Heart right ventricle (tissue), 16 donors: Measurements from ENCODE around the gene RIBC2. TPM values are rescaled to one million over a fixed set of nuclear protein-coding genes. Genes with fewer than 3 reads are reported as not detected.
"Not testable (repeated sequence)": the region's sequence is repeated elsewhere in the genome, so short reads cannot be mapped to it uniquely, and the experiment has no call there.

Experiments
- ATAC-seq, 8 donors: fragments of 200-7000 bp; cut with Tn5 transposase; one replicate each; pipeline ENCODE4 v1.9.1; 2020; ENCODE audit warnings: mild to moderate bottlenecking in 8 of 8, moderate library complexity in 8 of 8, moderate number of reproducible peaks in 1 of 8
- DNase-seq, 2 donors: peaks; one replicate each; pipeline ENCODE4 v3.0.0-alpha.2; 2020
- H3K27ac ChIP-seq, 10 donors: fragments of 200-600 bp; sonication (generic) in 2 of 10; one replicate each; pipeline versions ENCODE4 v1.5.0 to v1.8.0; 2020 to 2022; ENCODE audit warnings: mild to moderate bottlenecking in 3 of 10
- H3K27me3 ChIP-seq, 7 donors: fragments of 200-600 bp; one replicate each; pipeline ENCODE4 v1.8.0; 2021 to 2022; ENCODE audit warnings: mild to moderate bottlenecking in 2 of 7
- H3K36me3 ChIP-seq, 9 donors: fragments of 200-600 bp; sonication (generic) in 1 of 9; one replicate each; pipeline versions ENCODE4 v1.5.0 to v1.8.0; 2020 to 2022; ENCODE audit warnings: mild to moderate bottlenecking in 2 of 9
- H3K4me1 ChIP-seq, 9 donors: fragments of 200-600 bp; sonication (generic) in 1 of 9; one replicate each; pipeline versions ENCODE4 v1.5.0 to v1.8.0; 2020 to 2022; ENCODE audit warnings: mild to moderate bottlenecking in 4 of 9
- H3K4me3 ChIP-seq, 10 donors: fragments of 200-600 bp; sonication (generic) in 2 of 10; one replicate each; pipeline versions ENCODE4 v1.5.0 to v1.8.0; 2020 to 2022; ENCODE audit warnings: mild to moderate bottlenecking in 7 of 10, moderate library complexity in 2 of 10
- H3K9me3 ChIP-seq, 11 donors: fragments of 200-600 bp in 10 of 11; sonication (generic) in 2 of 11; one replicate each; pipeline versions ENCODE4 v1.5.0 to v1.8.0; 2013 to 2022; ENCODE audit warnings: mild to moderate bottlenecking in 2 of 11, control low read depth in 1 of 11, moderate library complexity in 1 of 11
- WGBS, 2 donors: extraction: QIAGEN DNeasy Blood & Tissue Kit; methylation state at CpG; one replicate each; pipeline ENCODE4 v1.1.7; 2013; ENCODE audit warnings: inconsistent platforms in 1 of 2; 5-methylcytosine and 5-hydroxymethylcytosine counted together
- intact Hi-C, 10 donors: fragments of 100-400 bp; cut with DNase I; formaldehyde crosslinking; loops; one replicate each; pipeline versions ENCODE4 v1.11.1 to v1.14.2; 2022
- polyA plus RNA-seq, 2 donors: library from polyadenylated mRNA; stranded (reverse); fragments of 200-250 nt; gene quantifications; one replicate each; pipeline ENCODE4 v1.2.3, GENCODE V29; 2013
- total RNA-seq, 10 donors: library from RNA; stranded (reverse); fragmentation: NEBNext Ultra II Directional in 3 of 10; extraction: Animal tissue kit (Norgen Biotek cat#: 25700) in 3 of 10; gene quantifications; one replicate each; pipeline versions ENCODE4 v1.2.1 to v1.2.4, GENCODE V29; 2021 to 2023
- TF ChIP-seq, protein P1 (sequence below), 9 donors: fragments of 200-600 bp; sonication (generic) in 2 of 9; IDR thresholded peaks; one replicate each; pipeline versions ENCODE4 v1.5.0 to v1.8.0; 2021 to 2022; ENCODE audit warnings: antibody characterized with exemption in 9 of 9, mild to moderate bottlenecking in 5 of 9, moderate library complexity in 1 of 9
- donor health status: Arrhythmogenic right ventricular cardiomyopathy.
- donor health status: ischemic (EF 13 %, LVEDD 7.1; RV severe dilation, severe dysfunction).
- donor health status: healthy with polysubstance abuse.
- donor health status: DM: no; HTN: yes; CAD: no.
- donor health status: DM: no; HTN: no; CAD: no.
- donor health status: ischemic (EF 25% LVEDD 6.9; RV normal size, moderate dysfunction).
- donor health status: ischemic (EF 25% LVEDD 5.7; RV mildly dilated, moderate dysfunction).
- donor health status: healthy.
- donor health status: DM: yes; HTN: yes; CAD: no.
- donor health status: Ischemic cardiomyopathy.
- donor health status: ischemic (EF 35%, LVEDD 5.7; RV mildly dilated, moderate dysfunction).
- donor health status: nonischemic (EF 11% LVEDD 7.7; RV severe dilation, severe dysfunction).
- donor health status: DM: yes; HTN: yes; CAD: no.
- donor health status: PGD.
- donor health status: ischemic (EF 29% LVEDD 5.4; RV normal size, mild dysfunction).
- donor health status: nonischemic (EF 23%, LVEDD 6.1; RV moderate dilation, normal function).

Gene RIBC2
- total and polyA plus RNA-seq, 12 donors, result 0.06 to 1.2 (median 0.20) TPM; not detected in 9

DNA sequence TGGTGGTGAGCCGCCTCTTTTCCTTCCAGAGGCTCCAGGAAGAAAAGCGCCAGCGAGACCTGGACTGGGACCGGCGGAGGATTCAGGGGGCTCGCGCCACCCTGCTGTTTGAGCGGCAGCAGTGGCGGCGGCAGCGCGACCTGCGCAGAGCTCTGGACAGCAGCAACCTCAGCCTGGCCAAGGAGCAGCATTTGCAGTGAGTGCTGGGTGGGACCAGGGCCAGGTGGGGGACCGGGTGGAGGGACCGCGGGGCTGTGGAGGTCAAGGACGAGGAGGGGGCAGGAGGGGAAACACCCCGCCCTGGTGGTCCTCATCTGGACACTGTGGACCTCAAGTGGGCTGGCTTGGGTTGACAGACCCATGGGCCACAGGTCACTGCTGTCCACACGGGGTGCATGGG lies 17.4 kb downstream of the RIBC2 start:
- Histone ChIP-seq H3K9me3 (peaks cover 0 to 8% (median 0%) of the 10 kb centered on the region in 11 donors), H3K4me1 (peaks cover 0 to 15% (median 8%) of the 10 kb centered on the region in 9 donors), H3K4me3 (no peak overlapping the region), H3K36me3 (no peaks in the 10 kb centered on the region), H3K27ac (no peak overlapping the region), H3K27me3 (peaks cover 0 to 4% (median 0%) of the 10 kb centered on the region in 7 donors)
- no peak for DNase-seq
- intact Hi-C loops, result loop anchor here in 4 of 10 donors (10.0 kb wide), 3 partner anchors 106 to 326 kb away; no protein-coding TSS in a partner anchor
- TF ChIP-seq, protein P1, sequence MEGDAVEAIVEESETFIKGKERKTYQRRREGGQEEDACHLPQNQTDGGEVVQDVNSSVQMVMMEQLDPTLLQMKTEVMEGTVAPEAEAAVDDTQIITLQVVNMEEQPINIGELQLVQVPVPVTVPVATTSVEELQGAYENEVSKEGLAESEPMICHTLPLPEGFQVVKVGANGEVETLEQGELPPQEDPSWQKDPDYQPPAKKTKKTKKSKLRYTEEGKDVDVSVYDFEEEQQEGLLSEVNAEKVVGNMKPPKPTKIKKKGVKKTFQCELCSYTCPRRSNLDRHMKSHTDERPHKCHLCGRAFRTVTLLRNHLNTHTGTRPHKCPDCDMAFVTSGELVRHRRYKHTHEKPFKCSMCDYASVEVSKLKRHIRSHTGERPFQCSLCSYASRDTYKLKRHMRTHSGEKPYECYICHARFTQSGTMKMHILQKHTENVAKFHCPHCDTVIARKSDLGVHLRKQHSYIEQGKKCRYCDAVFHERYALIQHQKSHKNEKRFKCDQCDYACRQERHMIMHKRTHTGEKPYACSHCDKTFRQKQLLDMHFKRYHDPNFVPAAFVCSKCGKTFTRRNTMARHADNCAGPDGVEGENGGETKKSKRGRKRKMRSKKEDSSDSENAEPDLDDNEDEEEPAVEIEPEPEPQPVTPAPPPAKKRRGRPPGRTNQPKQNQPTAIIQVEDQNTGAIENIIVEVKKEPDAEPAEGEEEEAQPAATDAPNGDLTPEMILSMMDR (IDR thresholded peaks at IDR 0.05), result no peak
- no peak for ATAC-seq
- 89 to 91% methylated on average over 19 of the region's 19 CpGs for WGBS, 2 donors

DNA sequence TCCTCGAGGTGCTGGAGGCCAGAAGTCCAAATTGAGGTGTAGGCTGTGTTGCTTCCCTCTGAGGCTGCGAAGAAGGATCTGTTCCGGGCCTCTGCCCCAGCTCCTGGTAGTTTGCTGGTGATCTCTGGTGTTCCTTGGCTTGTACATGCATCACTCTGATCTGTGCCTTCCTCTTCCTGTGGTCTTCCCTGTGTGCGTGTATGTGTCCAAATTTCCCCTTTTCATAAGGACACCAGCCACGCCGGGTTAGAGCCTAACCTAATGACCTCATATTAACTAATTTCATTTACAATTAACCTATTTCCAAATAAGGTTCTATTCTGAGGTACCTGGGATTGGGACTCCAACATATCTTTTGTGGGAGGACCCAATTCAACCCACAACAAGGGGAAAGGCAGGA lies 21.5 kb downstream of the RIBC2 start:
- peak overlapping the region in 7 of 10 donors; percentile 15 to 78 (median 58) for H3K27ac ChIP-seq
- no peaks in the 10 kb centered on the region for H3K36me3 ChIP-seq

DNA sequence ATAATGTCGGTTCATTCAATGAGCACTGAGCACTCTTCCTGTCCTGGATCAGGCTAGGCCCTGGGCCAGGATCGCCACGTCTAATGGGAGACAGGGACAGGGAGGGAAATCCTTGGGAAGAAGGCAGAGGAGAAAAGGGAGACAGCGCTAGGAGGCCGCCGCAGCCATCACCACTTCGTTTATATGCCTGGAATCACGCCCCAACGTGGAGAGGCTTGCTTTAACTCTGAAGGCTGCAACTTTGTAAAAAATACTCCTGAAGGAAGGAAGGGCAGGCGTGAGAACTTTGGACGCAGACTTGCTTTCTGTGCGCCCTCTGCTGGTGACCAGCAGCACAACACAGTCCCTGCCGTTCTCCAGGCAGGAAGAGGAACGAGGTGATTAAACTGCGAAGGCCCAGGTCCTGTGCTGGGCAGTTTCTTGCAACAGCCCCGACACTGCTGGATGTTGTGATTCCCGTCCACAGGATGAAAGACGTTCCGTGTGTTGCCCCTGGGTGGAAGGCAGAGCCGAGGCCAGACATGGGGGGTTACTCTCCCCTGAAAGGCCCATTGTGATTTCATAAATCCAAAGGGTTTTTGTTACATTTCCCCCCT lies 22.1 kb downstream of the RIBC2 start:
- Histone ChIP-seq H3K4me3 (peak overlapping the region in 5 of 10 donors; percentile 18 to 35 (median 31)), H3K36me3 (no peaks in the 10 kb centered on the region), H3K4me1 (peaks cover 0 to 14% (median 8%) of the 10 kb centered on the region in 9 donors), H3K27ac (peak overlapping the region in 8 of 10 donors; percentile 15 to 78 (median 60)), H3K27me3 (peaks cover 0 to 9% (median 0%) of the 10 kb centered on the region in 7 donors), H3K9me3 (no peaks in the 10 kb centered on the region)
- TF ChIP-seq, protein P1 (IDR thresholded peaks at IDR 0.05), result peak; percentile 93 to 99 (median 96)
- ATAC-seq, result peak; percentile 90 to 97 (median 94)
- WGBS, 2 donors, result 5% methylated on average over 20 of the region's 20 CpGs
- DNase-seq, result peak; percentile 87 to 89
- intact Hi-C loops, result loop anchor here (1.0 to 10.0 kb wide), 9 partner anchors 111 to 331 kb away; no protein-coding TSS in a partner anchor

More for the DNA sequence above, 21.5 kb downstream of the RIBC2 start:
- Histone ChIP-seq H3K4me3 (peak overlapping the region in 1 of 10 donors; percentile 35), H3K27me3 (peaks cover 0 to 8% (median 0%) of the 10 kb centered on the region in 7 donors), H3K4me1 (peaks cover 0 to 17% (median 8%) of the 10 kb centered on the region in 9 donors), H3K9me3 (no peaks in the 10 kb centered on the region)
- intact Hi-C loops, result loop anchor here (1.0 to 10.0 kb wide), 9 partner anchors 110 to 330 kb away; no protein-coding TSS in a partner anchor
- ATAC-seq, result peak in 2 of 8 donors; percentile 3 to 23
- TF ChIP-seq, protein P1 (IDR thresholded peaks at IDR 0.05), result no peak
- WGBS, 2 donors, result 84 to 92% methylated on average over 6 of the region's 6 CpGs
- DNase-seq, result no peak

DNA sequence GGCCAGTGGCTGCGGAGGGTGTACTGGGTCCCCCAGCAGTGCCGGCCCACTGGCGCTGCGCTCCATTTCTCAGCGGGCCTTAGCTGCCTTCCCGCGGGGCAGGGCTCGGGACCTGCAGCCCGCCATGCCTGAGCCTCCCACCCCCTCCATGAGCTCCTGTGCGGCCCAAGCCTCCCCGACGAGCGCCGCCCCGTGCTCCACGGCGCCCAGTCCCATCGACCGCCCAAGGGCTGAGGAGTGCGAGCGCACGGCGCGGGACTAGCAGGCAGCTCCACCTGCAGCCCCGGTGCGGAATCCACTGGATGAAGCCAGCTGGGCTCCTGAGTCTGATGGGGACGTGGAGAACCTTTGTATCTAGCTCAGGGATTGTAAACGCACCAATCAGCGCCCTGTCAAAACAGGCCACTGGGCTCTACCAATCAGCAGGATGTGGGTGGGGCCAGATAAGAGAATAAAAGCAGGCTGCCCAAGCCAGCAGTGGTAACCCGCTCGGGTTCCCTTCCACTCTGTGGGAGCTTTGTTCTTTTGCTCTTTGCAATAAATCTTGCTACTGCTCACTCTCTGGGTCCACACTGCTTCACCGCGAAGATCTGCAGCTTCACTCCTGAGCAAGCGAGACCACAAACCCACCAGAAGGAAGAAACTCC lies 23.5 kb downstream of the RIBC2 start:
- not testable (repeated sequence) for DNase-seq, H3K9me3 ChIP-seq, H3K27ac ChIP-seq, ATAC-seq, H3K36me3 ChIP-seq
- Histone ChIP-seq H3K27me3 (peaks cover 0 to 23% (median 0%) of the 10 kb centered on the region in 7 donors), H3K4me3 (peak overlapping the region in 1 of 10 donors; percentile 5), H3K4me1 (peaks cover 0 to 18% (median 8%) of the 10 kb centered on the region in 9 donors)
- TF ChIP-seq, protein P1 (IDR thresholded peaks at IDR 0.05), result peak in 1 of 9 donors; percentile 13
- intact Hi-C loops, result loop anchor here in 5 of 10 donors (5.0 to 10.0 kb wide), 5 partner anchors 112 to 332 kb away; no protein-coding TSS in a partner anchor
- WGBS, 2 donors, result 78 to 82% methylated on average over 33 to 34 of the region's 34 CpGs
